Stimulated activated CD8-positive, alpha-beta memory T cell treated with anti-CD3 and anti-CD28 coated beads, Interleukin-15, amount 100 ng/mL, for 4 hours (primary cell): Measurements from ENCODE around the gene CLTCL1.

ENCODE experiments used
- DNase-seq, 2 donors: peaks; one replicate each; pipeline ENCODE4 v3.0.0-alpha.2; 2020; ENCODE audit warnings: low read depth in 2 of 2

Gene CLTCL1

GRCh38 chr22:19244600-19245352, 46.7 kb downstream of the CLTCL1 start:
- no peak for DNase-seq

DNA sequence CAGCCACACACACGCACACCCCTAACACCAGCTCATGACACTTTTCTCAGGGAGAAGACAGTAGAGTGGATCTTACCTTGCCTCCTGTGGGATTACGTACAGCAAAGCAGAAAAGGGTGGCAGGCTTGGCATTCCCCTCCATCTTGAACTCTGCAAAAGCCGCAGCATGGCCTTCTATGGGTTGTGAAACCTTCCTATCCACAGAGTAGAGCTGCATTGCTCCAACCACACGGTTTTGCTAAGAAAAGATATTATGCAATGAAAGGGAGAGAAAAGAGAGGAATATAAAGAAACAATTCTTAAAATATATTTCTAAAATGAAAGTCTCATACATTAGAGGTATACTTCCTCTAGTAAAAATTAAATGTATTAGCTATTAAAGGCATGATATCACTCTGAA, 48.8 kb downstream of the CLTCL1 start:
- no peak for DNase-seq

DNA sequence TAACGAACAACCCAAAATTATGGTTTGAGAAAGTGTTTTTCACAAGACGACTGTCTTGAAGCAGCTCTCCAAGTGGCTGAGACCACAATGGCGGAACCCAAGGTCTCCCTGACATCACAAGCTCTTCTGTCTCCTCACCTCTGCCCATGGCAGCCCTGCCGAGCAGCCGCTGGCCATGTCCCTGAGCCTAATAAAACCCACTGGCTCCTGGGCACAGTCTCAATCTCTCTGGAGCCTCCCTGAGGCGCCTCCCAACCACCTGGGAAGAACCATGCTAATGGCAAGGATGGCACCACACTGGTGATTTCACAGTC, 50.0 kb downstream of the CLTCL1 start:
- no peak for DNase-seq

- no peak for DNase-seq
These were observed 50.5 kb downstream of the CLTCL1 start for GRCh38 chr22:19240813-19241592.

- DNase-seq, result no peak
These were observed 52.1 kb downstream of the CLTCL1 start for GRCh38 chr22:19239464-19239863.

DNA sequence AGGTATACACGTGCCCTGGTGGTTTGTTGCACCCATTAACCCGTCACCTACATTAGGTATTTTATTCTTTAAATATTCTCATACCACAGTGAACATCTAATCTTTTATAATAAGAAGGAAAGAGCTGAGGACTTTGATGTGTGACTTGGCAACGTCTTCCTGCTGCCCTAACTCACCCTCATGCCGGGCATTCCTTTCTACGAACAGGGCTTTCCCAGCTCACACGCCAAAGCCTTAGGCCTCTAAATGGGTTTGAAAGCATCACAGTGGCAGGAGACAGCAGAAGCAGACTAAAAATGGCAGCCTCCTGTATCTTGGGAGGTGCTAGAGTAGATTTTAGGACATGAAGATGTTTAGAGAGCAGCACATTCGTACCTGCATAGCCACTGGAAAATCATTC, 52.6 kb downstream of the CLTCL1 start:
- DNase-seq, result no peak

- no peak for DNase-seq
These were observed 55.6 kb downstream of the CLTCL1 start for GRCh38 chr22:19235874-19236273.

DNA sequence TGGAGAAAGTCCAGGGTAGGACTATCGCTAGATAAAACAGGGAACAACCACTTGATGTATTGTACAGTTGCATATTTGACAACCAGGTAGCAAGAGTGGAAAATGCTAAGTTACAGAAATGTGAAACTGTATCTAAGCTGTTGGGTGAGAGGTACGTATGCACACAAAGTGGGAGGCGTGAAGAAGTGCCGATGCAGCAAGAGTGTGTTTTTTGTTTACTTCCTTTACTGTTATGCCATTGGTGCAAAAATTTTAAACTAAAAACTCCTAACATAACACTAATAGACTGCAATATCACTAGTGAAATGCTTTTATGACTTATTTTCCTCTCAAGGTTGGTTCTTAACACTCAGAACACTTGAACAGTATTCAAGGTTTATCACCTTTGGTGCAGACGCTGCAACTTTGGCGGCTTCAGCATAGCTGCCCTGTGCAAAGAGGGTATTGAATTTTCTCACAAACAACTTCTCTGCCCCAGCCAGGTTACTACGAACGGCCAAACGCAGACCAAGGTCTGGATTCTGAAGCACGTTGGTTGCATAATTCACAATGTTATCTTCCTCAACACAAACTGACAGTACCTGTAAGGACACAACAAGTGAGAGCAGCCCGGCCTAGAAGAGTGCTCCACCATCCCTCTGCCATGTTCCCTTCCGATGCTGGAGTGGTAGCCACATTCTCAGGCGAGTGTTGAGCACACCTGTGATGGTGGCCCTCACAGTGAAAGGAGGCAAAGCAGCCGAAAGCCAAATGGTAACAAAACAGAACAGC, 57.2 kb downstream of the CLTCL1 start:
- DNase-seq, result no peak

GRCh38 chr22:19233189-19233661, 58.3 kb downstream of the CLTCL1 start:
- no peak for DNase-seq

DNA sequence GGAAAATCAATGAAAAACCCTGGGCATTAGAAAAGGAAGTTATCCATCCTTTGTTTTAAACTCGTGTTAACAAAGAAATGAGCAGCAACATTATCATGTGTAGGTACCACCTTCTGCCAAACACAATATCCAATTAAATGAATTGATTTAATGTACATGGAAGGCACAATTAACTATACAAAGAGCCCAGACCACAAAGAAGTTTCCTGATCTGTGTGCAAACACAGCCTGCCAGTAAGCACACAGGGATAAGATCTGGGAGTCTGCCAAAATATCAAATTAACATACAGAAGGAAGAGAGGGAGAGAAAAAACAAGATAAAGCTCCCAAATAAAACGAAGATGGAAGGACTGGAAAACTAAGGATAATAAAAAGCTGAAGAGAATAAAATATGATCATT, 58.9 kb downstream of the CLTCL1 start:
- DNase-seq, result no peak

DNA sequence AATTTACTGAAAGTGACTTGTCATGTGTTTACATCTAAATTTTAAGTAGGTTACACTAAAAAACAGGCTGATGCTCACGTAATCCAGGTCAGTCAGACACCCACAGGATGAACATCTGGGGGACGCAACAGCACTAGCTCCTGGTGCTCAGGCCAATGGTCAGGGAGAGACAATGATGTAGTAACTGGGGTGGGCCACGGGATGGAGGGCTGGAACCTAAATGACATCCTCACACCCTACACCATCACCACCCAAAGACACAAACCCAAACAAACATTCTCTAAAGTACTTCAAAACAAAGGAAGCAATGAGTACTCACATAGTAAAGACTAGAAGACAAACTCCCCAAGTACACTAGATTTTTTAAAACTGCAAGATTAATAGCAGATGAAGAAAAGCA, 59.5 kb downstream of the CLTCL1 start:
- no peak for DNase-seq

- no peak for DNase-seq
These were observed 61.9 kb downstream of the CLTCL1 start for GRCh38 chr22:19229600-19229999.

DNA sequence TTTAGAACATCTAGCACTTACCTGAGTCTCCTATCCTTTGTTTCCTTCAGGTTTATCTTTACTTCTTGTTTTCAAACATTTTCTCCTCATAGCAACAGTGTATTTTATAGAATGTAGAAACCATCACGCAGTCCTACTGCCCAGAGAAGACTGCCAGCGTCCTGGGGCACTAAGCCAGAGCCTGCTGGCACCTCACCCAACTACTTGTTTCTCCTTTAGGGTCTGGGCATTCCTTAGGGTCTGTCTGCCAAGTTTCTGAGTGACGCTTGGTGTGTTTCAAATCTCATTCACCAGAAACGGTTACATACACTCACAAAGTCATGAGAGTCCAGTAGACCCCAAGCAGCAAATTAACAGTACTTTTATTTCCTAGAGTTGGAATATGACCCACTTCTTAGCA, 63.3 kb downstream of the CLTCL1 start:
- DNase-seq, result no peak

- no peak for DNase-seq
These were observed 65.1 kb downstream of the CLTCL1 start for GRCh38 chr22:19226428-19226827.

DNA sequence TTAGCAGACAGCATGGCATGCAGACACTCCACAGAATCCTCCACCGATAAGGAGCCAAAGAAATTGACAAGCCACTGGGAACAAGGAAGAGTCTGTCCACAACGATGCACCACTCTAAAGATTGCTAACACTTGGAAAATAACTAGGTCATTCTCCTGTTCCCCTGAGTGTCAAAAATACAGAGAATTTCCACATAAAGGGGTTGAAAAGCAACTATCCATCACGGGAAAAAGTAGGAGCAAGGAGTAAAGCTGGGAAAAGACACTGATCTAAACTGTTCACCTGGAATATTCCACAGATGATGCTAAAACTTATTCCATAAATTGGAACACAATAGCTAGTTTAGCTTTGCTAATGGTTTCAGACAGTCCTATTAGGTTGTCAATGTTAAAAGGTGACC, 66.0 kb downstream of the CLTCL1 start:
- DNase-seq, result no peak

DNA sequence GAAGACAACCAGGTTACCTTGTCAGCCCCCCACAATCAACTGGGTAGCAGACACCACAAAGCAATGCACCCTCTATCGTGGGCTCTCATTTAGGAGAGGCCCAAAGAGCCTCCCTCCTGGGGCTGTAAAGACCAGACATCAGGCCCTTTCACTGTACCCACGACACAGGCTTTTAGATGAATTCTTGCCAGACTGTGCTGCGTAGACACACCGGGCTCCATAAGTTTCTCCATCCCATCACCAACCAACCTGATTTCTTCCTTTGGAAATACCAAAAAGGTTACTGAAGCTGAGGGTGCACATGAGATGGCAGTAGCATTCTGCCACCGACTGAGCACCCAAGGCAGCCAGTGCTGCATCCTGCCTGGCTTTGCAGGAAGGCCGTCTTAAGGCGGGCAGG, 66.5 kb downstream of the CLTCL1 start:
- no peak for DNase-seq

GRCh38 chr22:19224557-19224956, 67.0 kb downstream of the CLTCL1 start:
- no peak for DNase-seq

DNA sequence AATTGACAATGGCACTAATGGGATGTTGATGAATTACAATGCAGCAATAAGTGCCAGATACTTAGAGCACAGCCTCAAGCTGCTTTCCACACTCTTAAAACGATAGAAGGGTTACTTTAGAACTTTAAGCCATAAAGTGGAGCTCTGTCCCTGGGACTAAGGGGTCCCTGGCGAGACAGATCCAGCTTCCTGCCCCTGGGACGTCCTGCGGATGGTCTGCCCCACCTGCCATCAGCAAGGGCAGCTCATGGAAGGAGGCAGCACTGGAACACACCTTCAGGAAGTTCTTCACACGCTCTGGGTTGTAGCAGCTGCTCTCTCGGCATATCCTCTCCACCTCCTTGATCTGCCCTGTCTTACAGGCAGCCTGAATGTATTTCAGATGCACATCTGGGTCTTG, 67.9 kb downstream of the CLTCL1 start:
- DNase-seq, result no peak

DNA sequence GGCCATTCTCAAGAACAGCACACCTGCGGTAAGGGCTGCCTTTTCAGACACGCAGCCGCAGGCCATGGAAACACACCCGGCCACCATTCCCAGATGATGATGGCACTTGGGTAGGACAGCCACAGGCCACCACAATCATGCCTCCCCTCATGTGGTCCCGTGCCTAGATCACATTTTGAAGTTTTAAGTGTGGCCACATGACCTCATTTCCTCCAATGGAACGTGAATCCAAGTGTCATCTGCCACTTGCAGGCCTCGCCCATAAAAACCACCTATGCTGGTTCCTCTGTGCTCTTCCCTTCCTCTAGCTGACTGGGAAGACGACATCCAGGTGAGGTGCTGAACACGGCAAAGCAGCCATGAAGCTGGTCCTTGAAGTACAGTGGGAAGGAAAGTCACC, 68.4 kb downstream of the CLTCL1 start:
- DNase-seq, result no peak

DNA sequence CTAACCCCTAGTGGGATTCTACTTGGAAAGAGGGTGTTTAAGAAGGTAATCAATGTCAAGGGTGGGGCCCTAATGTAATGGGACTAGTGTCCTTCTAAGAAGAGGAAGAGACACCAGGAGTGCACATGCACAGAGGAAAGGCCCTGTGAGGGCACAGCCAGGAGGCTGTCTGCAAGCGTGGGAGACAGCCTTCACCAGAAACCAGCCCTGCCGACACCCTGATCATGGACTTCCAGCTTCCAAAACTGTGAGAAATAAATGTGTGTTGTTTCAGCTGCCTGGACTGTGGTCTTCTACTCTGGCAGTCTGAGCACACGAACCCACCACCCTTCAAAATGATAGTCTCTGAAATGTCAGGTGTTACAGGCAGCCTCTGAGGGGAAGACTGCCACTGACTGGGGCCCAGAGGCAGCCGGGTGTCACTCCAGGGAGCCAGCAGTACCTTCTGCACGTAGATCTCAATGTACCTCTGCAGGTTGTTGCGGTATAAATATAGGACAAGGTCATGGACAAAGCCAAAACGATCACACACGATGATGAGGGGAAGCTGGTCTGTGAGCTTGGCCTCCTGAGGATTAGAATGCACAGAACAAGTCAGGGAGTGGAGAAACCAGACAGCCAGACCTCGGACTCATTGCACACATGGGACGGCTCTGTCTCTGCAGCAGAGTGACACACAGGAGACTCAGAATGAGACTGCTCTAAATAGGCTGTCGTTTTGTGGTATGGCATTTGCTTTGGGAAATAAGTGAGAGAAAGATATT, 69.1 kb downstream of the CLTCL1 start:
- DNase-seq, result no peak

DNA sequence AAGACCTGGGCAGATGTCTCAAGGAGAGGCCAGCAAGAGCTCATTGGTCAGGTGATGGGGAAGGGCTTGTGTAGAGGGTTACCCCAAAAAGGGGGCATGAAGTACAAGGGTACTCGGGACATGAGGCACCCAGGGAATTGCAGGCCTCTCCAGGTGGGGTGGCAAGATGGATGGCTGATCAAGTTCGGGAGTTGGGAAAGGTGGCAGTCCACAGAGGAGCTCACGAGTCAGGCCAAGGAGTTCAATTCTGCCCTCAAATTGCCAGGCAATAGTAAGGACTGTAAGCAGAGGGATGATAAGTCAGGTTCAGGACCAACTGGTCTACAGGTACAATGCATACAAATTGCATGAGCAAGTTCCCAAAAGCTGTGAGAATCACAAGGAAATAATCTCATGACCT, 70.7 kb downstream of the CLTCL1 start:
- no peak for DNase-seq
